Neural progenitor cell (in vitro differentiated cells): ENCODE results near the gene ACKR3.

Experiments
- EZH2 ChIP-seq: fragments of 200-600 bp; sonication (generic); IDR thresholded peaks from 2 replicates; pipeline ENCODE4 v1.6.1; 2017; ENCODE audit warnings: antibody characterized with exemption, mild to moderate bottlenecking, moderate library complexity
- TF ChIP-seq, protein P1 (sequence below): fragments of 200-600 bp; sonication (generic); IDR thresholded peaks from 2 replicates; pipeline ENCODE4 v1.5.1; 2017; ENCODE audit warnings: antibody characterized with exemption, mild to moderate bottlenecking

DNA sequence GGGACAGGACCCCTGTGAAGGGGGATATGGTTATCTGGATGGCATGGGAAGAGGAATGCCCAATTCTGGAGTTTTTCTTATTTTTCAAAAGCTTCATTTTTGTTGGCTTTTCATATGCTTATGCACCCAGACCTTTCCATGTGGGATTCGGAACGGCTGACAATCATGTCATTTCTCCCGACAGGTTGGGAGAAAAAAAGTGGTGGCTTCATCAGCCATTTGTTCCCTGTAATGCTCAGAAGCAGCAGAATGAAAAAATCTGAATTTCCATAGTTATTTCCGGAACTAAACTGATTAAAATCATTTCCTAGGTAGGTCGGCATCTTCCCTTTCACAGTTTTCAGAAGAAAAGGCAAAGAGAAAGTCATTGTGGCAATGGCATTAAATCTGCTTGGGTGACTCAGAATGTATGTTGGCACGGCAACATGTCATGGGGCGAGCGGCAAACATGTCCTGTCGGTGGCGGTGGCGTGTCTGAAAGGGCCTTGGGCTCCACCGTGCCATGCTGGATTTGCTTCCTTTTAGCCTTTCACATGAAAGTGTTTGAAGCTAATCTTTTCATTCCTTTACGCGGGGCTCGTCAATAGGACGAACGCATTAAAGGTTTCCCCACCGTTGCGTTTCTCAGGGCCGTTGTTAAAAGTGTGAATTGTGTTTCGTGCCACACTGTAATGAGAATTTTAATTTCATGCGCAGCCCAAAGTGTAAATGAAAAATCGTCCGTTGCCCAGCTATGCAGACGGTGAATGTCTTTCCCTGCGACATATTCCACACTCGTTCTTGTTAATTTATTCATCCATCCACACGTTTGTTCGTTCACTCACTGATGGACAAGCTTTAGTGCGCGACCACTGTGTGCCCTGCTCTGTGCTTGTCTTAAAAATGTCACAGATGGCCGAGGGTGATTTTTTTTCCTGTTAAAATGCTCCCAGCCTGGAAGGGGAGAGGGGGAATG, 18.5 kb downstream of the ACKR3 start:
- TF ChIP-seq, protein P1, sequence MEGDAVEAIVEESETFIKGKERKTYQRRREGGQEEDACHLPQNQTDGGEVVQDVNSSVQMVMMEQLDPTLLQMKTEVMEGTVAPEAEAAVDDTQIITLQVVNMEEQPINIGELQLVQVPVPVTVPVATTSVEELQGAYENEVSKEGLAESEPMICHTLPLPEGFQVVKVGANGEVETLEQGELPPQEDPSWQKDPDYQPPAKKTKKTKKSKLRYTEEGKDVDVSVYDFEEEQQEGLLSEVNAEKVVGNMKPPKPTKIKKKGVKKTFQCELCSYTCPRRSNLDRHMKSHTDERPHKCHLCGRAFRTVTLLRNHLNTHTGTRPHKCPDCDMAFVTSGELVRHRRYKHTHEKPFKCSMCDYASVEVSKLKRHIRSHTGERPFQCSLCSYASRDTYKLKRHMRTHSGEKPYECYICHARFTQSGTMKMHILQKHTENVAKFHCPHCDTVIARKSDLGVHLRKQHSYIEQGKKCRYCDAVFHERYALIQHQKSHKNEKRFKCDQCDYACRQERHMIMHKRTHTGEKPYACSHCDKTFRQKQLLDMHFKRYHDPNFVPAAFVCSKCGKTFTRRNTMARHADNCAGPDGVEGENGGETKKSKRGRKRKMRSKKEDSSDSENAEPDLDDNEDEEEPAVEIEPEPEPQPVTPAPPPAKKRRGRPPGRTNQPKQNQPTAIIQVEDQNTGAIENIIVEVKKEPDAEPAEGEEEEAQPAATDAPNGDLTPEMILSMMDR, result no peak
- TF ChIP-seq EZH2, result no peak
